ENCODE results near the gene DPT.

DNA sequence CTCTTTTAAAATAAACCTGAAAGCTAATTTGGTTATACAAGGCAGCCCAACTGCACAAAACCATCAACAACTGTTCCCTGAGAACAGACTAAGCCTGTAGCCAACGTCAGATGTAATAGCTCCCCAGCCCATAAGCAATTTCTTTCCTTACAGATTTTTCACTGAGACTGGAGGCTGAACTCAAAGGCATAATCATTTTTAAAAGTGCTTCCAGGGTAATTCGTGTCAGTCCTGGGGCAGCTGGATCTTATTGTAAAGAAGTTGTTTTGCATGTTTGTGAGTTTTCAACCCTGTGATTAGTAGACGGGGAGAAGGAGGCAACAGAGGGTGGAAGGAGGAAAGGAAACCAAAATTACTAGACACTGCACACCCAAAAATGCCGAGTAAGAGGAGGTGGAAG, 3.2 kb downstream of the DPT start:
- no peak for TF ChIP-seq CTCF (IDR thresholded peaks at IDR 0.05)
- TF ChIP-seq POLR2A (IDR thresholded peaks at IDR 0.05): no peak

All from testis (tissue), 2 donors.